HG02759 (cell line): ENCODE data around the gene PLA2G2D.

Experiments used
- ATAC-seq: cut with Tn5 transposase; IDR thresholded peaks from one replicate; pipeline ENCODE4 v1.9.1; 2021; ENCODE audit warnings: mild to moderate bottlenecking, moderate library complexity; ENCODE audit not compliant: unreplicated experiment

Gene PLA2G2D

GRCh38 chr1:20115479-20115878 lies 3.9 kb downstream of the PLA2G2D start:
- ATAC-seq, result no peak

GRCh38 chr1:20114021-20114648 lies 5.2 kb downstream of the PLA2G2D start:
- ATAC-seq, result no peak

GRCh38 chr1:20112279-20113000 lies 6.9 kb downstream of the PLA2G2D start:
- ATAC-seq, result no peak

- no peak for ATAC-seq
These were observed 7.9 kb downstream of the PLA2G2D start for GRCh38 chr1:20111452-20111851.

- no peak for ATAC-seq
These were observed 8.7 kb downstream of the PLA2G2D start for GRCh38 chr1:20110679-20111078.

GRCh38 chr1:20109223-20109856 lies 10.0 kb downstream of the PLA2G2D start:
- no peak for ATAC-seq

GRCh38 chr1:20108366-20109123 lies 10.8 kb downstream of the PLA2G2D start:
- no peak for ATAC-seq

- no peak for ATAC-seq
These were observed 11.5 kb downstream of the PLA2G2D start for GRCh38 chr1:20107796-20108195.

- ATAC-seq, result no peak
These were observed 12.0 kb downstream of the PLA2G2D start for GRCh38 chr1:20107351-20107750.

- ATAC-seq, result no peak
These were observed 13.5 kb downstream of the PLA2G2D start for GRCh38 chr1:20105856-20106255.

- ATAC-seq, result no peak
These were observed 16.5 kb downstream of the PLA2G2D start for GRCh38 chr1:20102875-20103274.

GRCh38 chr1:20100632-20101355 lies 18.5 kb downstream of the PLA2G2D start:
- ATAC-seq, result no peak

- no peak for ATAC-seq
These were observed 19.8 kb downstream of the PLA2G2D start for GRCh38 chr1:20099533-20099932.

GRCh38 chr1:20096840-20097447 lies 22.4 kb downstream of the PLA2G2D start:
- ATAC-seq, result no peak

GRCh38 chr1:20095564-20096434 lies 23.5 kb downstream of the PLA2G2D start:
- ATAC-seq, result no peak

- ATAC-seq, result no peak
These were observed 25.4 kb downstream of the PLA2G2D start for GRCh38 chr1:20093940-20094391.

GRCh38 chr1:20093303-20093702 lies 26.0 kb downstream of the PLA2G2D start:
- no peak for ATAC-seq

- ATAC-seq, result no peak
These were observed 28.7 kb downstream of the PLA2G2D start for GRCh38 chr1:20090641-20091040.

- no peak for ATAC-seq
These were observed 29.2 kb downstream of the PLA2G2D start for GRCh38 chr1:20090119-20090518.
